Peyer's patch (tissue), 4 donors: Measurements from ENCODE around the gene UGT1A10. TPM values are rescaled to one million over a fixed set of nuclear protein-coding genes. Genes with fewer than 3 reads are reported as not detected.

Source experiments
- DNase-seq, 3 donors: peaks; one replicate each; pipeline ENCODE4 v3.0.0-alpha.2; 2017 to 2019
- H3K27ac ChIP-seq, 4 donors: fragments of 200-600 bp; sonication (generic); one replicate each; pipeline ENCODE4 v1.5.1; 2016 to 2019
- H3K27me3 ChIP-seq, 2 donors: fragments of 200-600 bp; sonication (generic); one replicate each; pipeline ENCODE4 v1.5.1; 2019
- H3K36me3 ChIP-seq, 3 donors: fragments of 200-600 bp; sonication (generic); one replicate each; pipeline ENCODE4 v1.5.1; 2016 to 2019
- H3K4me1 ChIP-seq, 4 donors: fragments of 200-600 bp; sonication (generic); one replicate each; pipeline ENCODE4 v1.5.1; 2016 to 2019
- H3K4me3 ChIP-seq, 4 donors: fragments of 200-600 bp; sonication (generic); 1 replicate in 3 of 4; 2 replicates in 1 of 4; pipeline ENCODE4 v1.5.1; 2016 to 2019; ENCODE audit warnings: mild to moderate bottlenecking in 1 of 4
- H3K9me3 ChIP-seq, 4 donors: fragments of 200-600 bp; sonication (generic); one replicate each; pipeline ENCODE4 v1.5.1; 2016 to 2019; ENCODE audit warnings: mild to moderate bottlenecking in 1 of 4
- POLR2A ChIP-seq, 2 donors: fragments of 450-650 bp; IDR thresholded peaks; one replicate each; pipeline ENCODE4 v1.5.1; 2017; ENCODE audit warnings: antibody characterized with exemption in 2 of 2, mild to moderate bottlenecking in 2 of 2, moderate library complexity in 2 of 2
- total RNA-seq, 4 donors: library from RNA; depleted of rRNA; stranded (reverse); fragments of >200 nt; gene quantifications; one replicate each; pipeline ENCODE4 v1.1.0, GENCODE V29; 2016
- TF ChIP-seq, protein P1 (sequence below), 6 experiments: fragments of 450-650 bp in 4 of 6; fragments of 200-600 bp in 2 of 6; sonication (generic) in 1 of 6; IDR thresholded peaks; one replicate each; pipeline ENCODE4 v1.5.1; 2017 to 2019; ENCODE audit warnings: antibody characterized with exemption in 6 of 6, mild to moderate bottlenecking in 3 of 6, moderate library complexity in 1 of 6

Gene UGT1A10
- total RNA-seq, 4 donors from 2014 or later = 19.0 to 168 (median 71.8) TPM

GRCh38 chr2:233672886-233673285, 36.6 kb downstream of the UGT1A10 start:
- no peak overlapping the region for H3K27ac ChIP-seq
- no peak for TF ChIP-seq POLR2A (IDR thresholded peaks at IDR 0.05)
- TF ChIP-seq, protein P1, sequence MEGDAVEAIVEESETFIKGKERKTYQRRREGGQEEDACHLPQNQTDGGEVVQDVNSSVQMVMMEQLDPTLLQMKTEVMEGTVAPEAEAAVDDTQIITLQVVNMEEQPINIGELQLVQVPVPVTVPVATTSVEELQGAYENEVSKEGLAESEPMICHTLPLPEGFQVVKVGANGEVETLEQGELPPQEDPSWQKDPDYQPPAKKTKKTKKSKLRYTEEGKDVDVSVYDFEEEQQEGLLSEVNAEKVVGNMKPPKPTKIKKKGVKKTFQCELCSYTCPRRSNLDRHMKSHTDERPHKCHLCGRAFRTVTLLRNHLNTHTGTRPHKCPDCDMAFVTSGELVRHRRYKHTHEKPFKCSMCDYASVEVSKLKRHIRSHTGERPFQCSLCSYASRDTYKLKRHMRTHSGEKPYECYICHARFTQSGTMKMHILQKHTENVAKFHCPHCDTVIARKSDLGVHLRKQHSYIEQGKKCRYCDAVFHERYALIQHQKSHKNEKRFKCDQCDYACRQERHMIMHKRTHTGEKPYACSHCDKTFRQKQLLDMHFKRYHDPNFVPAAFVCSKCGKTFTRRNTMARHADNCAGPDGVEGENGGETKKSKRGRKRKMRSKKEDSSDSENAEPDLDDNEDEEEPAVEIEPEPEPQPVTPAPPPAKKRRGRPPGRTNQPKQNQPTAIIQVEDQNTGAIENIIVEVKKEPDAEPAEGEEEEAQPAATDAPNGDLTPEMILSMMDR (IDR thresholded peaks at IDR 0.05) = no peak
- no peaks in the 10 kb centered on the region for H3K4me1 ChIP-seq
- no peaks in the 10 kb centered on the region for H3K27me3 ChIP-seq
- H3K4me3 ChIP-seq = no peak overlapping the region
- no peak for DNase-seq
- no peaks in the 10 kb centered on the region for H3K36me3 ChIP-seq
- H3K9me3 ChIP-seq = peaks cover 0 to 3% (median 0%) of the 10 kb centered on the region in 4 donors

DNA sequence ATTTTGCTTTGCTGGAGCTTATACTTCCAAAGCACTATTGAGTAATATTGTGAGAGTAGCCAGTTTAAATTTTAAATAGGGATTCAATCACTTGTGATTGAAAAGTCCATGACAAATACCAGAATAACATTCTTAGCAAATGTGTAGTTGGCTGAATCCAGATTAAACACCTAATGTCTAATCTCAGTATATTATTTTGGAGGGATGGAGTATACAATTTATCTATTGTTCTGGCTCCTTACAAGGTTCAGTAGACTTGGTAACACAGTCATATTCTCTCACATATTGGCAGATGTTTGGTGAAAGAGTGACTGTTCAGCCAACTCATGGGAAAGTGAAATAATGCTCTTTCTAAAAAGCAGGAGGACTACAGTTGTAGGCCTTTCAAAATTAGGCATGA, 37.6 kb downstream of the UGT1A10 start:
- Histone ChIP-seq H3K27me3 (no peaks in the 10 kb centered on the region), H3K36me3 (no peaks in the 10 kb centered on the region), H3K4me1 (no peaks in the 10 kb centered on the region), H3K4me3 (no peak overlapping the region), H3K27ac (no peak overlapping the region), H3K9me3 (no peaks in the 10 kb centered on the region)
- TF ChIP-seq, protein P1 (IDR thresholded peaks at IDR 0.05) = no peak
- TF ChIP-seq POLR2A (IDR thresholded peaks at IDR 0.05) = no peak
- no peak for DNase-seq

GRCh38 chr2:233674314-233674713, 38.1 kb downstream of the UGT1A10 start:
- DNase-seq = no peak
- no peaks in the 10 kb centered on the region for H3K9me3 ChIP-seq
- H3K36me3 ChIP-seq = no peaks in the 10 kb centered on the region
- no peaks in the 10 kb centered on the region for H3K27me3 ChIP-seq
- H3K4me3 ChIP-seq = no peak overlapping the region
- TF ChIP-seq, protein P1 (IDR thresholded peaks at IDR 0.05) = no peak
- no peak for TF ChIP-seq POLR2A (IDR thresholded peaks at IDR 0.05)
- no peak overlapping the region for H3K27ac ChIP-seq
- H3K4me1 ChIP-seq = no peaks in the 10 kb centered on the region

DNA sequence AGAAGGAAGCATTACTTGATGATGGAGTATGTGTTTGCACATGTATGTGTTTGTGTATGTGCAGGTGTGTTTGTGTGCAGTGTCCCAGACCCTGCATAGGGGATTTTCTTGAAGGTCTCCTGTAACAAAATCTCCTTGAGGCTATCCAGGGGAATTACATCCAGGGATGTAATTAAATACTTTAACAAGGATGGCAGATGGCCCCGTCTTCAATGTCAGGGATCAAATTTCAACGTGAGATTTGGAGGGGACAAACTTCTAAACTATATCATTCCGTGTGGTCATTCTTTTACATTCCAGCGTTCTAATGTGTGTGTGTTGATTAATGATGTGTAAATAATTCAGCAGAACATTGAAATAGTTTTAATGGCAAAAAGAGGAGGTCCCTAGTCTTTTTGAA, 38.7 kb downstream of the UGT1A10 start:
- H3K4me1 ChIP-seq = no peaks in the 10 kb centered on the region
- no peaks in the 10 kb centered on the region for H3K27me3 ChIP-seq
- H3K36me3 ChIP-seq = no peaks in the 10 kb centered on the region
- H3K9me3 ChIP-seq = no peaks in the 10 kb centered on the region
- no peak for TF ChIP-seq POLR2A (IDR thresholded peaks at IDR 0.05)
- TF ChIP-seq, protein P1 (IDR thresholded peaks at IDR 0.05) = no peak
- H3K4me3 ChIP-seq = no peak overlapping the region
- DNase-seq = no peak
- no peak overlapping the region for H3K27ac ChIP-seq

DNA sequence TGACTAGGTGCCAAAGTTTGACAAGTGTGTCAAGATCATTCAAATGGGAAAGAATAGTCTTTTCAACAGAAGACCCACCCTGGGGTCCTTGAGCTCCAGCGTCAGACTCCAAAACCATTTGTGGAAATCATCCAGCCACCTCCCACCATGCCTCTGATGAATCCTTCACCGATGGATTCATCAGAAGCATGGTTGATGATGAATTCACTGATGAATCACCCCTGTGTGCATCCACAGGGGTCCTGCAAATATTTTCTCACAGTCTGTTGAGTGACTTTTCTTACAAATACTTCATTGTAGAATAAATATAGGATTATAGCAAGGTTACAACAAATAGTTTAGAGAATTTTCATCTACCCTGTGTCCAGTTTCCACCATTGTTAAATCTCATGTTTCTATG, 39.8 kb downstream of the UGT1A10 start:
- Histone ChIP-seq H3K27ac (no peak overlapping the region), H3K9me3 (no peaks in the 10 kb centered on the region), H3K4me3 (no peak overlapping the region), H3K4me1 (no peaks in the 10 kb centered on the region), H3K27me3 (no peaks in the 10 kb centered on the region), H3K36me3 (no peaks in the 10 kb centered on the region)
- no peak for DNase-seq
- TF ChIP-seq POLR2A (IDR thresholded peaks at IDR 0.05) = no peak
- TF ChIP-seq, protein P1 (IDR thresholded peaks at IDR 0.05) = no peak

DNA sequence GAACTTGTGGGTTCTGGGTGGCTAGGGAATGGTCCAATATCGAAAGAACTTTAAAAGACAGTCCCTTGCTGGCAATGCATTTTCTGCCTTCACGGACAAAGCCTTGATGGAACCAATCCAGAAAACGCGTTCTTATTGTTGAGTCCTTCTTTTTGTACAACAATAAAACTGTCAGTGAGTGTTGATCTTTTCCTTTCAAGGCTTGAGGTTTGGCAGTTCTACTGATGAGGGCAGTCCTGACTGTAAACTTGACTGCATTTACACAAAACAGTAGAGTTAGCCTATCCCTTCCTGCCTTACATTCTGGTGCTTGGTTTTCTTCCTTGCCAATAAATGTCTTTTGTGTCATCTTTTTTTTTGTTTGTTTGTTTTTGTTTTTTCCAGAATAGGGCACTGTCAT, 42.9 kb downstream of the UGT1A10 start:
- no peak for DNase-seq
- Histone ChIP-seq H3K27ac (no peak overlapping the region), H3K27me3 (no peaks in the 10 kb centered on the region), H3K4me3 (no peak overlapping the region), H3K4me1 (no peaks in the 10 kb centered on the region), H3K9me3 (no peaks in the 10 kb centered on the region), H3K36me3 (no peaks in the 10 kb centered on the region)
- TF ChIP-seq, protein P1 (IDR thresholded peaks at IDR 0.05) = no peak
- TF ChIP-seq POLR2A (IDR thresholded peaks at IDR 0.05) = no peak
